Body of pancreas (tissue), 4 donors: Measurements from ENCODE around the gene SGK1. TPM values are rescaled to one million over a fixed set of nuclear protein-coding genes. Genes with fewer than 3 reads are reported as not detected.

Experiments
- ATAC-seq: fragments of 150-250 bp; one replicate; pipeline ENCODE4 v1.9.1; 2016
- DNase-seq, 4 donors: peaks; one replicate each; pipeline ENCODE4 v3.0.0-alpha.2; 2019
- H3K27ac ChIP-seq, 4 donors: fragments of 200-600 bp; sonication (generic); 1 replicate in 3 of 4; 2 replicates in 1 of 4; pipeline versions ENCODE4 v1.5.1 to v1.6.1; 2016 to 2019; ENCODE audit warnings: mild to moderate bottlenecking in 1 of 4, mixed read lengths in 1 of 4, moderate library complexity in 1 of 4
- H3K27me3 ChIP-seq, 2 donors: fragments of 200-600 bp; sonication (generic); one replicate each; pipeline ENCODE4 v1.6.0; 2016; ENCODE audit warnings: mild to moderate bottlenecking in 1 of 2
- H3K36me3 ChIP-seq, 2 donors: fragments of 200-600 bp; sonication (generic); replicated peaks in 1 of 2; 2 replicates each; pipeline ENCODE4 v1.5.1; 2016; ENCODE audit warnings: low read depth in 2 of 2; ENCODE audit not compliant: insufficient read depth in 1 of 2
- H3K4me1 ChIP-seq: fragments of 200-600 bp; sonication (generic); one replicate; pipeline ENCODE4 v1.6.0; 2016
- H3K4me3 ChIP-seq, 2 donors: fragments of 200-600 bp; sonication (generic); 1 replicate in 1 of 2; 2 replicates in 1 of 2; pipeline ENCODE4 v1.5.1; 2016 to 2019
- H3K9me3 ChIP-seq, 3 donors: fragments of 200-600 bp; sonication (generic); 1 replicate in 2 of 3; 2 replicates in 1 of 3; pipeline ENCODE4 v1.5.1; 2016
- POLR2A ChIP-seq, 3 donors: fragments of 450-650 bp; IDR thresholded peaks; one replicate each; pipeline ENCODE4 v1.6.1; 2016; ENCODE audit warnings: antibody characterized with exemption in 3 of 3, mild to moderate bottlenecking in 2 of 3
- WGBS, 2 donors: methylation state at CpG; one replicate each; pipeline ENCODE4 v1.1.5; 2017; 5-methylcytosine and 5-hydroxymethylcytosine counted together
- intact Hi-C: fragments of 100-400 bp; cut with DNase I; formaldehyde crosslinking; loops from one replicate; pipeline ENCODE4 v1.15.1; 2023
- total RNA-seq, 2 donors: library from RNA; depleted of rRNA; stranded (reverse); fragments of >200 nt; gene quantifications; one replicate each; pipeline ENCODE4 v1.1.0, GENCODE V29; 2016
- TF ChIP-seq, protein P1 (sequence below), 7 experiments: fragments of 450-650 bp in 4 of 7; fragments of 200-600 bp in 3 of 7; sonication (generic) in 3 of 7; IDR thresholded peaks; one replicate each; pipeline ENCODE4 v1.5.1; 2016 to 2019; ENCODE audit warnings: antibody characterized with exemption in 7 of 7

SGK1 gene
- total RNA-seq, 2 donors from 2014 or later = 51.1 to 238 TPM

DNA sequence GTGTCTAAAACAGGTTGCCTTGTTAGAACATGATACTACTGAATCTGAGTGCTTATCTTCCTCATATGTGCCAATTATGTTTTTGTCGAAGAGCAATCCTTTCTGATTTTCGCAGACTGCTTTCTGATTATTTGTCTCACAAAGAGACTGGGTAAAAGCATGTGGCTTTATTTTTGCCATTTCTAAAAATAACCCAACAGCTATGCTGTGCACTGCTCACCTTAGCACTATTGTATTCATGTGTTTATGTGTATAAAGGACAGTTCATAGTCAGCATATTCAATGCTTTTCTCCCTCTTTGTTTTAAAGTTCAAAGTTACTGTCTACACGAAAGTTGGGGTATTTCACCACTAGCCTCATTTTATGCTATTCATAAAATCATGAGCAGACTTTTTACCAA is 127.0 kb downstream of the SGK1 start:
- intact Hi-C loops = no loop called here
- Histone ChIP-seq H3K27me3 (no peaks in the 10 kb centered on the region), H3K36me3 (no peaks in the 10 kb centered on the region), H3K9me3 (no peaks in the 10 kb centered on the region), H3K27ac (no peak overlapping the region), H3K4me3 (no peak overlapping the region), H3K4me1 (peaks cover 20% of the 10 kb centered on the region)
- no peak for ATAC-seq
- WGBS, 2 donors = 56 to 62% methylated on average over 3 of the region's 3 CpGs
- TF ChIP-seq, protein P1, sequence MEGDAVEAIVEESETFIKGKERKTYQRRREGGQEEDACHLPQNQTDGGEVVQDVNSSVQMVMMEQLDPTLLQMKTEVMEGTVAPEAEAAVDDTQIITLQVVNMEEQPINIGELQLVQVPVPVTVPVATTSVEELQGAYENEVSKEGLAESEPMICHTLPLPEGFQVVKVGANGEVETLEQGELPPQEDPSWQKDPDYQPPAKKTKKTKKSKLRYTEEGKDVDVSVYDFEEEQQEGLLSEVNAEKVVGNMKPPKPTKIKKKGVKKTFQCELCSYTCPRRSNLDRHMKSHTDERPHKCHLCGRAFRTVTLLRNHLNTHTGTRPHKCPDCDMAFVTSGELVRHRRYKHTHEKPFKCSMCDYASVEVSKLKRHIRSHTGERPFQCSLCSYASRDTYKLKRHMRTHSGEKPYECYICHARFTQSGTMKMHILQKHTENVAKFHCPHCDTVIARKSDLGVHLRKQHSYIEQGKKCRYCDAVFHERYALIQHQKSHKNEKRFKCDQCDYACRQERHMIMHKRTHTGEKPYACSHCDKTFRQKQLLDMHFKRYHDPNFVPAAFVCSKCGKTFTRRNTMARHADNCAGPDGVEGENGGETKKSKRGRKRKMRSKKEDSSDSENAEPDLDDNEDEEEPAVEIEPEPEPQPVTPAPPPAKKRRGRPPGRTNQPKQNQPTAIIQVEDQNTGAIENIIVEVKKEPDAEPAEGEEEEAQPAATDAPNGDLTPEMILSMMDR (IDR thresholded peaks at IDR 0.05) = no peak
- no peak for TF ChIP-seq POLR2A (IDR thresholded peaks at IDR 0.05)
- no peak for DNase-seq

DNA sequence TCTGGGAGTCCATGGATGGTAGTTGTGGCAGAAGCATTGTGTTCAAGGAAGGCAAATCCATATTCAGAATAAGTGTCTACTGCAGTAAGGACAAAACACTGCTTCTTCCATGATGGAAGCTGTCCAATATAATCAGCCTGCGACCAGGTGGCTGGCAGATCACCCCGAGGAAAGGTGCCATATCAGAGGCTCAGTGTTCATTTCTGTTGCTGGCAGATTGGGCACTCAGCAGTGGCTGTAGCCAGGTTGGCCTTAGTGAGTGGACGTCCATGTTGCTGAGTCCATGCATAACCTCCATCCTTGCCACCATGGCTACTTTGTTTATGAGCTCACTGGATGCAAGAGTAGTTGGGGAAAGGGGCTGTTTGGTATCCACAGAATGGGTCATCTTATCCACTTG is 130.2 kb downstream of the SGK1 start:
- no peaks in the 10 kb centered on the region for H3K27me3 ChIP-seq
- H3K4me3 ChIP-seq = no peak overlapping the region
- intact Hi-C loops = no loop called here
- DNase-seq = peak in 1 of 4 donors; percentile 29
- no peaks in the 10 kb centered on the region for H3K36me3 ChIP-seq
- WGBS, 2 donors = 16 to 39% methylated on average over 3 of the region's 3 CpGs
- H3K9me3 ChIP-seq = no peaks in the 10 kb centered on the region
- no peak overlapping the region for H3K27ac ChIP-seq
- TF ChIP-seq, protein P1 (IDR thresholded peaks at IDR 0.05) = no peak
- no peak for ATAC-seq
- H3K4me1 ChIP-seq = peaks cover 20% of the 10 kb centered on the region

DNA sequence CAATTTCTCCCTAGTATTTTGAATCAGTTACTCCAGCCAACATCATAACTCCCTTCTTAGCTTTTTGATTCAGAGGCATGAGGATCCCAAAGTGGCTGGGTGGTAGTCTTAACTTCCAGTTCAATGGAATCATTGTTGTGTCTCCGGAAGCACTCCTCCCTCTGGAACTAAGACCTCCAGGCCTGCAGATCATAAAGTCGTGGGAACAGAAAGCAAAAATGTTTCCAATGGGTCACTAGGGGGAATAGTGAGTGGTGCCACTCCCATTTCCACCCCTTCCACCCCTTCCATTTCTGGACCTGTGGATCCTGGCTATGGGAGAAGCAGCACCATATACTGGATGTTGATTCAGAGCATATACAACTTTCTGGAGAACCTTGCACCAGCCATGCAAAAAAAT is 130.8 kb downstream of the SGK1 start:
- DNase-seq = no peak
- Histone ChIP-seq H3K36me3 (no peaks in the 10 kb centered on the region), H3K4me1 (peaks cover 26% of the 10 kb centered on the region), H3K4me3 (no peak overlapping the region), H3K27ac (no peak overlapping the region), H3K27me3 (no peaks in the 10 kb centered on the region), H3K9me3 (no peaks in the 10 kb centered on the region)
- TF ChIP-seq POLR2A (IDR thresholded peaks at IDR 0.05) = no peak
- TF ChIP-seq, protein P1 (IDR thresholded peaks at IDR 0.05) = no peak
- 76 to 93% methylated on average over 2 of the region's 2 CpGs for WGBS, 2 donors
- intact Hi-C loops = no loop called here
- ATAC-seq = no peak

DNA sequence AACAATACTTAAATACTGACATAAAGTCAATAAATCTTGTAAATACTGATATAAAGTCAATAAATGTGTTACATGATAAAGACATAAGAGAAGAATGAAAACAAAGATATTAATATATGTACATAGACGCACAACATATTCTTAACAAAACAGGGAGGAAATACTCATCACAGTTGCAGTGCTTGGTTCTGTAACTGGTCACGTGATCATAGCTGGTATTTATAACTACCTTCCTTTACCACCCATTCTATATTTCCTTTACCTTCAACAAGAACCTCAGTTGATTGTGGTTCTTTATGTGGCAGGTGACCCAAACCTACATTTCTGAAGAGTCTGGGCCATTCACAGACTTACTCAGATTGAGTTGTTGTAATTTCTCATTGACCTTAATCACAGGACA is 131.6 kb downstream of the SGK1 start:
- intact Hi-C loops = no loop called here
- Histone ChIP-seq H3K9me3 (no peaks in the 10 kb centered on the region), H3K4me1 (peaks cover 32% of the 10 kb centered on the region), H3K4me3 (no peak overlapping the region), H3K36me3 (no peaks in the 10 kb centered on the region), H3K27ac (no peak overlapping the region), H3K27me3 (no peaks in the 10 kb centered on the region)
- TF ChIP-seq, protein P1 (IDR thresholded peaks at IDR 0.05) = no peak
- TF ChIP-seq POLR2A (IDR thresholded peaks at IDR 0.05) = no peak
- ATAC-seq = no peak
- no peak for DNase-seq
- WGBS, 2 donors = 53 to 64% methylated on average over 2 of the region's 2 CpGs

DNA sequence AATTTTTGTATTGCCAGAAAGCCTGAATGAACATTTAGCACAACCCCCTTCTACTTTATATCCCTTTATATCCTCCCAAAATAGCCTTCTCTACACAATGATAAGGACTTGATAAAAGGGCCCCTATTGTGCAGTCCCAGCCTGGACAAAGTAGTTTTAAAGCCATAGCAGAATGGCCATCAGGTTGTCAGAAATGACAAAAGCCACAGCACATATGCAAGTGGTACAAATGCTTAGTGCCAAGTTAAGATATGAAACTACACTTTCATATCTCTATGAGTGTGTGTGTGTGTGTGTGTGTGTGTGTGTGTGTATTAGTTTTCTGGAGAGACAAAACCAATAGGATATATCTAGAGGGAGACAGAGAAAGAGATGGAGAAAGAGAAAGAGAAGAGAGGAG is 132.6 kb downstream of the SGK1 start:
- peaks cover 34% of the 10 kb centered on the region for H3K4me1 ChIP-seq
- H3K27me3 ChIP-seq = no peaks in the 10 kb centered on the region
- no peak overlapping the region for H3K4me3 ChIP-seq
- intact Hi-C loops = no loop called here
- H3K36me3 ChIP-seq = no peaks in the 10 kb centered on the region
- ATAC-seq (no peak), DNase-seq (no peak)
- TF ChIP-seq POLR2A (IDR thresholded peaks at IDR 0.05) = no peak
- TF ChIP-seq, protein P1 (IDR thresholded peaks at IDR 0.05) = no peak
- peak overlapping the region in 1 of 4 donors; percentile 19 for H3K27ac ChIP-seq
- no peaks in the 10 kb centered on the region for H3K9me3 ChIP-seq
